GM12878 (cell line): ENCODE measurements around the gene MRPL39. TPM values are rescaled to one million over a fixed set of nuclear protein-coding genes. Genes with fewer than 3 reads are reported as not detected.

Source experiments
- ATF7 ChIP-seq: fragments of 450-650 bp; IDR thresholded peaks from 2 replicates; pipeline ENCODE4 v1.6.1; 2016; ENCODE audit warnings: low read depth, mild to moderate bottlenecking
- BCL11A ChIP-seq: IDR thresholded peaks from 2 replicates; pipeline ENCODE4 v1.6.1; 2011; ENCODE audit warnings: low read depth, low read length
- BHLHE40 ChIP-seq, 2 experiments: fragments of 450-650 bp in 1 of 2; IDR thresholded peaks; 2 replicates each; pipeline ENCODE4 v1.6.1; 2011 to 2017; ENCODE audit warnings: low read depth in 2 of 2, borderline replicate concordance in 1 of 2, improper control_type of control experiment in 1 of 2, low read length in 1 of 2, mild to moderate bottlenecking in 1 of 2
- CREM ChIP-seq: IDR thresholded peaks from 2 replicates; pipeline ENCODE4 v1.6.1; 2014; ENCODE audit warnings: antibody characterized with exemption, low read depth
- IRF4 ChIP-seq: IDR thresholded peaks from 2 replicates; pipeline ENCODE4 v1.6.1; 2011; ENCODE audit warnings: low read depth, low read length
- JUNB ChIP-seq: IDR thresholded peaks from 2 replicates; pipeline ENCODE4 v1.6.1; 2016; ENCODE audit warnings: antibody characterized with exemption, mild to moderate bottlenecking
- KDM1A ChIP-seq: fragments of 200-600 bp; sonication (generic); IDR thresholded peaks from 2 replicates; pipeline ENCODE4 v1.6.1; 2016; ENCODE audit warnings: borderline replicate concordance
- MEF2A ChIP-seq: IDR thresholded peaks from 2 replicates; pipeline ENCODE4 v1.6.1; 2011; ENCODE audit warnings: low read depth, mild to moderate bottlenecking, low read length, moderate library complexity; ENCODE audit not compliant: insufficient read depth
- NBN ChIP-seq: fragments of 450-650 bp; IDR thresholded peaks from 2 replicates; pipeline ENCODE4 v1.6.1; 2016
- POLR2AphosphoS2 ChIP-seq: IDR thresholded peaks from 2 replicates; pipeline ENCODE4 v1.6.1; 2011; ENCODE audit warnings: low read depth, mild to moderate bottlenecking, low read length, improper control_type of control experiment, moderate library complexity
- POLR2AphosphoS5 ChIP-seq: IDR thresholded peaks from 2 replicates; pipeline ENCODE4 v1.6.1; 2011; ENCODE audit warnings: mild to moderate bottlenecking, low read length, inconsistent platforms
- TARDBP ChIP-seq: IDR thresholded peaks from 2 replicates; pipeline ENCODE4 v1.6.1; 2016; ENCODE audit warnings: borderline replicate concordance
- TCF7 ChIP-seq: IDR thresholded peaks from 2 replicates; pipeline ENCODE4 v1.6.1; 2014; ENCODE audit warnings: antibody characterized with exemption, borderline replicate concordance
- USF1 ChIP-seq: IDR thresholded peaks from 2 replicates; pipeline ENCODE4 v1.6.1; 2011; ENCODE audit warnings: borderline replicate concordance, low read depth, mild to moderate bottlenecking, moderate library complexity, mixed read lengths, low read length; ENCODE audit not compliant: insufficient read depth; ENCODE audit errors: extremely low read length
- ZBED1 ChIP-seq: IDR thresholded peaks from 2 replicates; pipeline ENCODE4 v1.6.1; 2016; ENCODE audit warnings: borderline replicate concordance
- polyA plus RNA-seq, 11 experiments: library from polyadenylated mRNA; depleted of rRNA in 4 of 11; unstranded in 6 of 11; stranded (reverse) in 5 of 11; fragments of >200 nt; fragmentation: Nextera tagmentation in 4 of 11; fragmentation: Illumina TruSeq in 1 of 11; extraction: Ambion mirVana in 4 of 11; extraction: Trizol in 1 of 11; gene quantifications; 1 replicate in 1 of 11; 2 replicates in 10 of 11; pipeline versions ENCODE4 v1.2.1 to v1.2.3, GENCODE V29; 2011 to 2016; ENCODE audit warnings: inconsistent platforms in 2 of 11, missing spikeins in 2 of 11, low read depth in 1 of 11
- total RNA-seq, 4 experiments: library from RNA; depleted of rRNA in 3 of 4; stranded (reverse); fragments of >200 nt in 3 of 4; fragmentation: Illumina TruSeq in 1 of 4; extraction: Trizol in 1 of 4; gene quantifications; 2 replicates each; pipeline versions ENCODE4 v1.2.1 to v1.2.3, GENCODE V29; 2013 to 2021
- TF ChIP-seq, protein P1 (sequence below): fragments of 450-650 bp; IDR thresholded peaks from 2 replicates; pipeline ENCODE4 v1.6.1; 2017; ENCODE audit warnings: low read depth, mild to moderate bottlenecking, moderate library complexity
- TF ChIP-seq, protein P2 (sequence below): fragments of 450-650 bp; IDR thresholded peaks from 2 replicates; pipeline ENCODE4 v1.6.1; 2016; ENCODE audit warnings: mild to moderate bottlenecking

The MRPL39 gene
- total and polyA plus RNA-seq, 10 of the 15 experiments (the other 5 are each of a cell fraction or from before 2014, with no cell fraction given), result 68.8 to 292 (median 120) TPM

DNA sequence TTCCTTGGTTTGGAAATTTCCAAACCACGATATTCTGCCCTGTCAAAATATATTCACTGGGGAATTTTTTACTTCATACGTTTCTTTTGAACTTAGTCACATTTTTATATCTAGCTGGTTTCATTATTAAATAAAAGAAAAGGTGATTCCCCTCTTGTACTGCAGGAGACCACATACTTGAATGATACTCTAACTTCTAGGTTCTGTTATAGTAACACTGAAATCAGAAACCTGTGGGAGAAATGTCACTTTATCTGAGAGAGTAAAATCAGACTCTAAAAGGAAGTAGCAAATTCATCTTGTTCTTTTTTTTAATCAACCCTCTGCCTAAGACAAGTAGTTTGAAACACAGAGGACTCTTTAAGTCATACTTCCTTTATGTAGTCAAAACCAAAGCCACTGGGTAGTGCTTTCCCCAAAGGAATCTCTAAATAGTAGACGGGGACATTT is 34.4 kb downstream of the MRPL39 start (continued):
- TF ChIP-seq, protein P1, sequence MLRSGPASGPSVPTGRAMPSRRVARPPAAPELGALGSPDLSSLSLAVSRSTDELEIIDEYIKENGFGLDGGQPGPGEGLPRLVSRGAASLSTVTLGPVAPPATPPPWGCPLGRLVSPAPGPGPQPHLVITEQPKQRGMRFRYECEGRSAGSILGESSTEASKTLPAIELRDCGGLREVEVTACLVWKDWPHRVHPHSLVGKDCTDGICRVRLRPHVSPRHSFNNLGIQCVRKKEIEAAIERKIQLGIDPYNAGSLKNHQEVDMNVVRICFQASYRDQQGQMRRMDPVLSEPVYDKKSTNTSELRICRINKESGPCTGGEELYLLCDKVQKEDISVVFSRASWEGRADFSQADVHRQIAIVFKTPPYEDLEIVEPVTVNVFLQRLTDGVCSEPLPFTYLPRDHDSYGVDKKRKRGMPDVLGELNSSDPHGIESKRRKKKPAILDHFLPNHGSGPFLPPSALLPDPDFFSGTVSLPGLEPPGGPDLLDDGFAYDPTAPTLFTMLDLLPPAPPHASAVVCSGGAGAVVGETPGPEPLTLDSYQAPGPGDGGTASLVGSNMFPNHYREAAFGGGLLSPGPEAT, result peak; percentile 89
- TF ChIP-seq BHLHE40 (IDR thresholded peaks at IDR 0.05; ENCODE audit: borderline replicate concordance in 1 of 2, low read depth in 2 of 2, low read length in 1 of 2) (peak in 1 of 2 experiments; percentile 66; a peak in 1 of 4 replicates), TCF7 (peak; percentile 64), POLR2AphosphoS2 (0 out of 2 replicates have a peak, but pooled peaks have one; percentile 83), CREM (peak; percentile 43; the same call in 1 of the 2 replicates), USF1 (no peak), ZBED1 (peak; percentile 56), JUNB (peak; percentile 90), TARDBP (no peak), BCL11A (peak; percentile 46; the same call in 1 of the 2 replicates), MEF2A (peak; percentile 80), NBN (no peak), POLR2AphosphoS5 (peak; percentile 43; the same call in 1 of the 2 replicates), ATF7 (peak; percentile 68), KDM1A (no peak), IRF4 (peak; percentile 17; the same call in 1 of the 2 replicates)
- TF ChIP-seq, protein P2, sequence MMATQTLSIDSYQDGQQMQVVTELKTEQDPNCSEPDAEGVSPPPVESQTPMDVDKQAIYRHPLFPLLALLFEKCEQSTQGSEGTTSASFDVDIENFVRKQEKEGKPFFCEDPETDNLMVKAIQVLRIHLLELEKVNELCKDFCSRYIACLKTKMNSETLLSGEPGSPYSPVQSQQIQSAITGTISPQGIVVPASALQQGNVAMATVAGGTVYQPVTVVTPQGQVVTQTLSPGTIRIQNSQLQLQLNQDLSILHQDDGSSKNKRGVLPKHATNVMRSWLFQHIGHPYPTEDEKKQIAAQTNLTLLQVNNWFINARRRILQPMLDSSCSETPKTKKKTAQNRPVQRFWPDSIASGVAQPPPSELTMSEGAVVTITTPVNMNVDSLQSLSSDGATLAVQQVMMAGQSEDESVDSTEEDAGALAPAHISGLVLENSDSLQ, result peak; percentile 49; the same call in 1 of the 2 replicates
